Measurements from ENCODE around the gene ERP44. TPM values are rescaled to one million over a fixed set of nuclear protein-coding genes. Genes with fewer than 3 reads are reported as not detected.

The ERP44 gene
- total RNA-seq, 4 donors from 2014 or later = 12.1 to 13.3 (median 12.7) TPM

- no peaks in the 10 kb centered on the region for H3K27me3 ChIP-seq
- H3K4me1 ChIP-seq = peaks cover 4 to 26% (median 8%) of the 10 kb centered on the region in 4 donors
- no peak for TF ChIP-seq POLR2AphosphoS5 (IDR thresholded peaks at IDR 0.05)
- no peak for TF ChIP-seq EP300 (IDR thresholded peaks at IDR 0.05)
- TF ChIP-seq POLR2A (IDR thresholded peaks at IDR 0.05; ENCODE audit: low read depth) = no peak
- TF ChIP-seq CTCF (IDR thresholded peaks at IDR 0.05) = no peak
- WGBS = 95% methylated on average over 6 of the region's 6 CpGs
- H3K36me3 ChIP-seq = no peaks in the 10 kb centered on the region
- H3K4me3 ChIP-seq = no peak overlapping the region
- no peaks in the 10 kb centered on the region for H3K9me3 ChIP-seq
- intact Hi-C loops (cut with DNase I) = no loop called here
- DNase-seq (ENCODE audit: extremely low spot score) = no peak
- no peak overlapping the region for H3K27ac ChIP-seq (replicated peaks in 1 of 4)
Measured at GRCh38 chr9:100074989-100075388, 23.8 kb downstream of the ERP44 start.

- TF ChIP-seq POLR2AphosphoS5 (IDR thresholded peaks at IDR 0.05) = no peak
- no peak for TF ChIP-seq EP300 (IDR thresholded peaks at IDR 0.05)
- TF ChIP-seq CTCF (IDR thresholded peaks at IDR 0.05) = no peak
- no peak for TF ChIP-seq POLR2A (IDR thresholded peaks at IDR 0.05; ENCODE audit: low read depth)
- Histone ChIP-seq H3K9me3 (no peaks in the 10 kb centered on the region), H3K4me3 (no peak overlapping the region), H3K27me3 (no peaks in the 10 kb centered on the region), H3K36me3 (no peaks in the 10 kb centered on the region), H3K27ac (replicated peaks in 1 of 4) (no peak overlapping the region), H3K4me1 (peaks cover 4 to 26% (median 8%) of the 10 kb centered on the region in 4 donors)
- 81% methylated on average over 6 of the region's 6 CpGs for WGBS
- intact Hi-C loops (cut with DNase I) = no loop called here
- no peak for DNase-seq (ENCODE audit: extremely low spot score)
Measured at GRCh38 chr9:100074093-100074492, 24.7 kb downstream of the ERP44 start.

- TF ChIP-seq POLR2A (IDR thresholded peaks at IDR 0.05; ENCODE audit: low read depth) (no peak), EP300 (IDR thresholded peaks at IDR 0.05) (no peak), CTCF (IDR thresholded peaks at IDR 0.05) (no peak), POLR2AphosphoS5 (IDR thresholded peaks at IDR 0.05) (no peak)
- 70% methylated on average over 2 of the region's 2 CpGs for WGBS
- Histone ChIP-seq H3K4me3 (no peak overlapping the region), H3K9me3 (no peaks in the 10 kb centered on the region), H3K4me1 (peaks cover 4 to 17% (median 8%) of the 10 kb centered on the region in 4 donors), H3K36me3 (no peaks in the 10 kb centered on the region), H3K27me3 (no peaks in the 10 kb centered on the region), H3K27ac (replicated peaks in 1 of 4) (no peak overlapping the region)
- intact Hi-C loops (cut with DNase I) = no loop called here
- DNase-seq (ENCODE audit: extremely low spot score) = no peak
Measured at GRCh38 chr9:100072805-100073204, 26.0 kb downstream of the ERP44 start.

GRCh38 chr9:100071271-100071670 is 27.5 kb downstream of the ERP44 start:
- 88% methylated on average over 2 of the region's 2 CpGs for whole genome bisulfite sequencing
- no peak overlapping the region for H3K4me3 ChIP-seq
- no peak for TF ChIP-seq EP300 (IDR thresholded peaks at IDR 0.05)
- TF ChIP-seq POLR2AphosphoS5 (IDR thresholded peaks at IDR 0.05) = no peak
- no peak for TF ChIP-seq POLR2A (IDR thresholded peaks at IDR 0.05; ENCODE audit: low read depth)
- TF ChIP-seq CTCF (IDR thresholded peaks at IDR 0.05) = no peak
- H3K27me3 ChIP-seq = no peaks in the 10 kb centered on the region
- peaks cover 6 to 23% (median 15%) of the 10 kb centered on the region in 4 donors for H3K4me1 ChIP-seq
- no peaks in the 10 kb centered on the region for H3K36me3 ChIP-seq
- intact Hi-C loops (cut with DNase I) = no loop called here
- no peak overlapping the region for H3K27ac ChIP-seq (replicated peaks in 1 of 4)
- no peaks in the 10 kb centered on the region for H3K9me3 ChIP-seq
- no peak for DNase-seq (ENCODE audit: extremely low spot score)

Measured in esophagus muscularis mucosa (tissue), 4 donors.